GM08714 (cell line): ENCODE results near the gene SGIP1.

ENCODE experiments used
- H3K4me3 ChIP-seq: fragments of 200-500 bp; sonication (Bioruptor generic); 2 replicates; pipeline ENCODE4 v1.5.1; 2014; ENCODE audit warnings: mild to moderate bottlenecking, low read length, inconsistent platforms
- ZNF274 ChIP-seq: IDR thresholded peaks from 2 replicates; pipeline ENCODE4 v1.6.1; 2012; ENCODE audit warnings: mild to moderate bottlenecking, low read depth, low read length

Gene SGIP1

DNA sequence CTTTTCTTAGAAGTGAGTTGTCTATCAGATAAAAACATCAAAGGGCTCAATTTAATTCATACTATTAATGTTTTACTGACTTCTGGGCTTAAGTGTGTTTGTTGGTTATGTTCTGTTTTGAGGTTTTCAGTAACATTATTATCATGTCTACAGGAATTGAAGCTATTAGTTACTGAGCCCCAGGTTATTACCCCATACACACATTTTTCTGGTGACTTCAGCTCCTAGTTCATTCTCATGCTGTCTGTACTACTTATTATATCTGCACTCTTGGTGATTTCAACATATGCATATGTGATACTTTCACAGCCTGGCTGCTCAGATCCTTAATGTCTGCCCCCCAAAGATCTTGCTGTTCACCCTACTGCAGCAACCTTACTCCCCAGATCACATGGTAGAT, 27.0 kb upstream of the SGIP1 start:
- no peak overlapping the region for H3K4me3 ChIP-seq
- TF ChIP-seq ZNF274 = no peak

DNA sequence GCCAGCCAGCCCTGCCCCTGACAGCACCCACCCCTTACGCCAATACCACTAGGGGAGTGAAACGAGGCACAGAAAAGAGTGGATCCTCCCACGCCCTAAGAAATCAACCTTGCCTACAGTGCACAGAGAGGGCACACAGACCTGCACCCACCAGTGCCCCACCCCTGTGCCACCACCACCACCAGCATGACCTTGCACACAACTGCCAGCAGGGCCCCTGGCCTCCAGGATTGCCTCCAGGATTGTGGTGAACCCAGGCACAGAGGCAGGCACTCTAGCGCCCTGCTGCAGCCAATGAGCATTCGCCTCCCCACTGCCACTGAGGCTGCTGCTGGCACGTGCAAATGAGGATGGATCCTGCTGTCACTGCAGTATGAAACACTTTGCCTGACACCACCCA, 23.5 kb upstream of the SGIP1 start:
- no peak overlapping the region for H3K4me3 ChIP-seq

DNA sequence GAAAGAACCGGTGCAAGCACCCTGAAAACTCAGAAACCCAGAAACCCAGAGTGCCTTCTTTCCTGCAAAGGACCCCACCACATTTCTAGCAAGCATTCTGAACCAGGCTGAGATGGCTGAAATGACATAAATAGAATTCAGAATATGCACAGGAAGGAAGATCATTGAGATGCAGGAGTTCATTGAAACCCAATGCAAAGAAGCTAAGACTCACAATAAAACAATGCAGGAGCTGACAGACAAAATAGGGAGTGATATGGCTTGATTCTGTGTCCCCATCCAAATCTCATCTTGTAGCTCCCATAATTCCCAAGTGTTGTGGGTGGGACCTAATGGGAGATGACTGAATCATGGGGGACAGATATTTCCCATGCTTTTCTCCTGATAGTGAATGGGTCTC, 22.8 kb upstream of the SGIP1 start:
- no peak for TF ChIP-seq ZNF274
- no peak overlapping the region for H3K4me3 ChIP-seq

More for the DNA sequence above, 23.5 kb upstream of the SGIP1 start:
- TF ChIP-seq ZNF274 = no peak

DNA sequence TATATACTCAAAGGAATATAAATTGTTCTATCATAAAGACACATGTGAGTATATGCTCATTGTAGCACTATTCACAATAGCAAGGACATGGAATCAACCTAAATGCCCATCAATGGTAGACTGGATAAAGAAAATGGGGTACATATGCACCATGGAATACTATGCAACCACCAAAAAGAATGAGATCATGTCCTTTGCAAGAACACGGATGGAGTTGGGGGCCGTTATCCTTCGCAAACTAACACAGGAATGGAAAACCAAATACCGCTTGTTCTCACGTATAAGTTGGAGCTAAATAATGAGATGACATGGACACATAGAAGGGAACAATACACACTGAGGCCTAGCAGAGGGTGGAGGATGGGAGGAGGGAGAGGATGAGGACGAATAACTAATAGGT, 16.0 kb upstream of the SGIP1 start:
- no peak overlapping the region for H3K4me3 ChIP-seq
- no peak for TF ChIP-seq ZNF274

DNA sequence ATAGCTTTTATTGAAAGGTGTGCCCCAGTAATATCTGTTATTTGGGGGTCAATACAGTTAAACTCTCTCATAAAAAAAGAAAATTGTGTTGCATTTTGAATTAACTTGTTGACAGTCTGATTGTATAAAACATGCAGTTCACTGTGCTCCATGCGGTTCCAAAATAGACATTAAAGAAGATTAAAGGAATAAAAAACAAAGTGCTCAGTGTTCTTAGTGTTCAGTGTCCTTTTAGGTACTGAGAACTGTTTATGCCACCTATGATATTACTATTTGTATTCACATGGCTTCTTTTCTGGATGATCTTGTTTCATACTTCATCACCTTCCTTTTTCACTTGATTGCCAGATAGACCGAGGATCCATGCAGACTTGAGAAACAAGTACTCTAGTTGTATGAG, 15.3 kb upstream of the SGIP1 start:
- no peak overlapping the region for H3K4me3 ChIP-seq
- no peak for TF ChIP-seq ZNF274

DNA sequence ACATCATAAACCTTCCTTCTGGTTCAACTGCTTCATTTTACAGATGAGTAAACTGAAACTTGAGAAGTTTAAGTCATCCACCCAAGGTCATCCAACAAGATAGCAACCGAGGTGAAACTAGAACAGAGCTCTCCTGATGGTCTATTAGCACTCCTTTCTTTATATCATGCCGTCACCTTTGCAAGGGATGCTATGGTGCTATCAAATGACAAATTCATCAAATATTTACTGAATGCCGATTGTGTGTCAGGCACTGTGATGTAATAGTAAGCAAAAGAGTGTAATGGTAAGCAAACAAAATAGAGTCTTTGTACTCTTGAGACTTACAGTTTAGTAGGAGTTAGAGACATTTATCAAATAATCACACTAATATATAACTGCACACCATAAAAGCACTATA, 14.0 kb upstream of the SGIP1 start:
- H3K4me3 ChIP-seq = no peak overlapping the region
- no peak for TF ChIP-seq ZNF274

DNA sequence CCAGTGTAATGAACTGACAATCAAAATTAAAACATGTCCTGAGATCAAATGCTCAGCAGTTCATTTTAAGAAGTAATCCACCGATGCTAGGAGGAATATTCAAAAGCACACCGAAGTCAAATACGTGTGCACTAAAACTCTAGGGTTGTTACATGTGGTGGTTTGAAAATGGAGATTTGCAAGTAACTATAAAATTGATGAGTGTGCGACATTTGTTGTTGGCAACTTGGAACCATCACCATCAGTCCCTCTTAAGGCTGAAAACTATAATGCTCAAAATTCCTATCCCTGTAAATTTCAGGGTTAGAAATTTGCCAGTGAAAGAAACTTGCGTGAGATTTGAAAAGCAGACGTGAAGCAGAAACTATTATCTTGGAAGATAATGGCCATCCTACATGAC, 13.3 kb upstream of the SGIP1 start:
- H3K4me3 ChIP-seq = no peak overlapping the region
- no peak for TF ChIP-seq ZNF274

DNA sequence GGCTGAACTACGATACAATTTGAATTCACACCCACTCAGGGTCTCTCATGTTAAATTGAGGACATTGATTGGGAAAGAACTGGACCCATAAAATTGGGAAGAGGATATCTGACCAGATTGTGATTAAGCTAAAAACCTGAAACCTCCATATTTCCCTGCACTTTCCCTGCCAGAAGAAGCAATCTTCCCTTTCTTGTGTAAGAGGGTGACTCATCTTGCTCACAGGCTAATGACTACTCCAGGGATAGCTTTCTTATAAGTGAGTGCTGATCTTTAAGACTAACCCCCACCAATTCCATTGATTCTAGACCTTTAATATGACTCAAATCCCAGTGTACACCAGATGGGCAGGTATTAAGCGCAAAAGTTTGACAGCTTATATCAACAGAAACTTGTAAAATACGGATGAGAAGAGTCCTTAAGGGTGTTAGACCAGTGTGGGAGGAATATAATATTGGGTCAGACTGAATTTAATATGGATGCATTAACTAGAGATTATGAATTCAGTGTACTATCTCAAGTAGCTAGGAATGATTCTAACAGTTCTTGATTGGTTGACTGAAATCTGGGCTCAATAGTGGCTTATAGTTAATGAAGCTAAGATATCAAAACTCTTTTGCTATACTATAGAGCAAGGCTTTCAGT, 12.1 kb upstream of the SGIP1 start:
- TF ChIP-seq ZNF274 = no peak
- no peak overlapping the region for H3K4me3 ChIP-seq

DNA sequence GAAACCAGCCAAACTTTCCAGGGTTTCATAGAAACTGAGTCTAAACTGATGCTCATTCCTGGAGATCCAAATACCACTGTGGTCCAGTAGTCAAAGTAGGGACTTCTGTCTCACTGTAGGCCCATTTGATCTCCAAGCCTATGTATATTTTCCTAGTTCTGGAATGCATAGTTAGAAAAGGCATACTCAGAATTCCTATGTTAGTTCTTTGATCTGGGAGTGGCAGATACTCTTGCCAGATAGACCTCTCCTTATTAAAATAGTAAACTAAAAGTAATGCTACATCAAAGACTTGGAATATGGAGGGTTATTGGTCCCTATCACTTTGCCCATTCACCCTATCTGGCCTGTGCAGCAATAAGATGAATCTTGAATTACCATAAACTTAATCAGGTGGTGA, 10.4 kb upstream of the SGIP1 start:
- H3K4me3 ChIP-seq = no peak overlapping the region
- no peak for TF ChIP-seq ZNF274

DNA sequence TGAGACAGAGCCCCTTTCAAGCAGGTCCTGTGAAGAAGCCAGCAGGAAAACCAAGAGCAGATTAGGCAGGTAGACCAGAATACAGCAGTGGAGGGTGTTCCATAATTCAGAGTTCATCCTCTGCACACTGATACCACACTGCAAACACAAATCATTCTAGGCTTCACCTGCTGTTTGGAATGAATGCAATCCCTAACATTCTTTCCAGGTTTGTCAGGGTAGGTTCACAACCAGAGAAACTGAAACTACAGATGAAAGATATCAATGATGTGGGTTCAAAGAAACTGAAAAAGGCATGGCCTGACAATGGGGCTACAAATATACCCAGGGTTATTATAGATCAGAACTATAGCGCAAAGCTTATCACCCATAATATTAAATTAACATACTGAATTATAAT, 8.9 kb upstream of the SGIP1 start:
- no peak overlapping the region for H3K4me3 ChIP-seq
- no peak for TF ChIP-seq ZNF274

DNA sequence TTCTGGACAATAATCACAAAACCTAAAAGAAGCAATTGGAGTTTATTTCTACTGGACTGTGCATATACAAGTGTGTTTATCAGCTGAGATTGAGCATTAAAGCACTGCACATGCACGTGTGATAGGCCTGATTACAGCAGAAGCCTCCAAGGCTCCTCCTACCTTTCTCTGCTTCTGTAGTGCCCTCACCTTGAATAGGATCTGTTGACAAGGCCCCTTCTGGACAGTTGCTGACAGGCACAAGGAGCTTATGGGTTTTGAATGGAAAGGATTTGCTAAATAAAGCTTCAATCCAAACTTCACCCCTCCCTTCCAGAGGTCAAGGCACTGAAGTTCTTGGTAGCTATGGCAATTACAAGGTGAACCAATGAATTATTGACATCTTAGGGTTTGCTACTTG, 7.9 kb upstream of the SGIP1 start:
- TF ChIP-seq ZNF274 = no peak
- no peak overlapping the region for H3K4me3 ChIP-seq

DNA sequence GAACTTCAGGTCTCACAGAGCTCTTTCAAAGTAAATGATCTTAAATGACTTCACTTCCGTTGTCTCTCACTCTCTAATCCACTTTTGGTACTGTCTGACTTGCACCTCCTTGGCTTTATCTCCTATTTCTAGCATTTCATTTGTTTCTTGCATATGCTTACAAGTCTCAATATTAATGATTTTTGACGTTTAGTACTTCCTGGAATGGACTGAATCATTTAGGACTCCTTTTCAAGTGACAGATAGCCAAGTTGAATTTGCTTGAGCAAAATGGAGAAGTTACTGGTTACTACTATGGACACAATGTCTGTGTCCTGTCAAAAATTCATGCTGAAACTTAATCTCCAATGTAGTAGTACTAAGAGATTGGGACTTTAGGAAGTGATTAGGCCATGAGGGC, 7.0 kb upstream of the SGIP1 start:
- no peak overlapping the region for H3K4me3 ChIP-seq
- TF ChIP-seq ZNF274 = no peak

DNA sequence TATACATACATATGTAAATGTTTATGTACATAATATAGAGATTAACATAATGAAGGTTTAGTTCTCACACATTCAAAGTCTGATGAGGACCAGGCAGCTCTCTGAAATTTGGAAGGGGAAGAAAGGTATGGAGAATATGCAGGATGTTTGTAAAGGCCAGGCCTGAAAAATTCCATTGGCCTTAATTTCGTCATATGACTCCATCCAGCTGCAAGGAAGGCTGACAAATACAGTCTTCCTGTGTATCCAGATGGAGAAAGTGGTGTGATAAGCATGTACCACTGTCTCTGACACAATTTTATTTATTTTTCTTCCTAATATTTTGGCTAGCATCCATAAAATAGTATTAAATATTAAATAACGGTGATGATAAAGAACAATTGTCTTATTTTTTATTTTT, 6.3 kb upstream of the SGIP1 start:
- TF ChIP-seq ZNF274 = no peak

DNA sequence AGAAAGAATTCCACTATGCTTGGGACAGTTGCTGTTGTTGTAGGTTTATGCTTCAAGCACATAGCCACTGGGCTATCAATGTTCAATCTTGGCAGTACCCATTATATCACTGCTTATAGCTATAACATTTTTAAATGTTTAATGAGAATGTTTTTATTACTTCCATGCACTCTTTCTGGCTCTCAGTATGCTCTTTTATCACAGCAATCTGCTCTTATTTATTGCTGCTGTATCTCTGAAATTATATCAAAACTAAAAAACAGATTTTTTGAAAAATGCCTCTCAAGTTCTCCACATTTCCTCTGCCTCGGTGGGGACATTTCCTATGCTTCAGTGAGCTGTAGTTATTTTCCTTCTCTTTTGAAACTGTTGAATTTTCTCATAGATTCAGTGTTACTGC, 5.4 kb upstream of the SGIP1 start:
- no peak for TF ChIP-seq ZNF274
- H3K4me3 ChIP-seq = no peak overlapping the region

More for the DNA sequence above, 6.3 kb upstream of the SGIP1 start:
- no peak overlapping the region for H3K4me3 ChIP-seq

DNA sequence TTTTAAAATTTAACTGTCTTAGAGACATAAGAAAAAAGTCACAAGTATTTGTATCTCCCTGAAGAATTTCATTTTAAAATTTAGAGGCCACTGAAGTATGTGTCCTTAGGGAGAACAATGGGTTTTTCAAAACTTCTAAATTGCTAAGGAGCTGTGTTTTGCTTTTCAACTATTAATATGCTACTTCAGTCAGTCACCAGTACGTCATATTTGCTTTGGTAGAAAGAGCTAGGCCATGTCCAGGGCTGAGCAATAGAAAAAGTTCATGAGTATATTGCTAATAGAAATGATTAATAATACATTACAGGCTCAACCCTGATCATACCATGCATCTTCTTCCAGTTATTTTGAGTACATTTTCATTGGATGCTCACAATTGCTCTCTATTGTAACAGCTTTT, 1.7 kb upstream of the SGIP1 start:
- no peak for TF ChIP-seq ZNF274
- H3K4me3 ChIP-seq = no peak overlapping the region
